GM23338 (cell line): ENCODE measurements around the gene POLD3. TPM values are rescaled to one million over a fixed set of nuclear protein-coding genes. Genes with fewer than 3 reads are reported as not detected.

ENCODE experiments used
- ATAC-seq: fragments of 200-7000 bp; cut with Tn5 transposase; 3 replicates; pipeline ENCODE4 v1.9.1; 2020
- DNase-seq: peaks from one replicate; pipeline ENCODE4 v3.0.0-alpha.2; 2015; ENCODE audit warnings: low spot score
- H2AFZ ChIP-seq: fragments of 200-600 bp; sonication (generic); 2 replicates; pipeline ENCODE4 v1.8.0; 2016; ENCODE audit warnings: antibody characterized with exemption, mild to moderate bottlenecking, moderate library complexity
- H3F3A ChIP-seq: fragments of 200-600 bp; sonication (generic); replicated peaks from 2 replicates; pipeline ENCODE4 v1.8.0; 2017; ENCODE audit warnings: antibody characterized with exemption, mixed run types, low read depth
- H3K27ac ChIP-seq: fragments of 200-600 bp; sonication (generic); 2 replicates; pipeline ENCODE4 v1.6.1; 2016; ENCODE audit warnings: low read depth
- H3K27me3 ChIP-seq: fragments of 200-600 bp; sonication (generic); 2 replicates; pipeline ENCODE4 v1.8.0; 2016; ENCODE audit warnings: mild to moderate bottlenecking, mixed run types, moderate library complexity; ENCODE audit not compliant: insufficient read depth
- H3K36me3 ChIP-seq: fragments of 200-600 bp; sonication (generic); 2 replicates; pipeline ENCODE4 v1.8.0; 2016; ENCODE audit warnings: mild to moderate bottlenecking; ENCODE audit not compliant: insufficient read depth
- H3K4me1 ChIP-seq: fragments of 200-600 bp; sonication (generic); 2 replicates; pipeline ENCODE4 v1.8.0; 2016; ENCODE audit warnings: mild to moderate bottlenecking, moderate library complexity; ENCODE audit not compliant: insufficient read depth
- H3K4me2 ChIP-seq: fragments of 200-600 bp; sonication (generic); 2 replicates; pipeline ENCODE4 v1.7.1; 2017; ENCODE audit warnings: mixed run types
- H3K4me3 ChIP-seq: fragments of 200-600 bp; sonication (generic); 2 replicates; pipeline ENCODE4 v1.6.1; 2016; ENCODE audit warnings: mixed run types
- H3K79me2 ChIP-seq: fragments of 200-600 bp; sonication (generic); replicated peaks from 2 replicates; pipeline ENCODE4 v1.8.0; 2017; ENCODE audit warnings: mild to moderate bottlenecking; ENCODE audit not compliant: insufficient read depth
- H3K9me2 ChIP-seq: fragments of 200-600 bp; sonication (generic); 2 replicates; pipeline ENCODE4 v1.8.0; 2017; ENCODE audit not compliant: insufficient read depth
- H4K20me1 ChIP-seq: fragments of 200-600 bp; sonication (generic); replicated peaks from 2 replicates; pipeline ENCODE4 v1.8.0; 2017; ENCODE audit warnings: mild to moderate bottlenecking; ENCODE audit not compliant: insufficient read depth
- H3K27ac Mint-ChIP-seq: 2 replicates; pipeline ENCODE4 v1.8.0; 2020; ENCODE audit warnings: inconsistent platforms, mild to moderate bottlenecking, moderate library complexity, mixed read lengths
- H3K27me3 Mint-ChIP-seq: 3 replicates; pipeline ENCODE4 v1.8.0; 2022; ENCODE audit warnings: low read depth, mild to moderate bottlenecking, moderate library complexity, mixed read lengths, inconsistent platforms; ENCODE audit not compliant: insufficient read depth, poor library complexity
- H3K36me3 Mint-ChIP-seq: 3 replicates; pipeline ENCODE4 v1.8.0; 2021; ENCODE audit warnings: low read depth, mild to moderate bottlenecking, inconsistent platforms, moderate library complexity, mixed read lengths
- H3K4me1 Mint-ChIP-seq: 3 replicates; pipeline ENCODE4 v1.8.0; 2020; ENCODE audit warnings: mild to moderate bottlenecking, inconsistent platforms, mixed read lengths
- H3K4me3 Mint-ChIP-seq: 3 replicates; pipeline ENCODE4 v1.8.0; 2021; ENCODE audit warnings: moderate library complexity, mild to moderate bottlenecking, inconsistent platforms, mixed read lengths
- H3K9me3 Mint-ChIP-seq: 3 replicates; pipeline ENCODE4 v1.8.0; 2020; ENCODE audit warnings: moderate library complexity, mild to moderate bottlenecking, inconsistent platforms, mixed read lengths
- CREB1 ChIP-seq: fragments of 250-450 bp; sonication (Bioruptor Pico); IDR thresholded peaks from 2 replicates; pipeline ENCODE4 v1.5.0; 2020; ENCODE audit warnings: low read depth, mild to moderate bottlenecking, moderate library complexity
- EZH2 ChIP-seq: fragments of 200-600 bp; sonication (generic); IDR thresholded peaks from one replicate; pipeline ENCODE4 v1.8.0; 2017; ENCODE audit warnings: antibody characterized with exemption, mild to moderate bottlenecking, low read depth; ENCODE audit not compliant: unreplicated experiment
- JUNB ChIP-seq: IDR thresholded peaks from one replicate; pipeline ENCODE4 v1.6.1; 2016; ENCODE audit warnings: antibody characterized with exemption; ENCODE audit not compliant: unreplicated experiment
- NANOG ChIP-seq: IDR thresholded peaks from 2 replicates; pipeline ENCODE4 v1.6.1; 2016; ENCODE audit warnings: antibody characterized with exemption, borderline replicate concordance
- POLR2AphosphoS5 ChIP-seq: IDR thresholded peaks from 2 replicates; pipeline ENCODE4 v1.6.1; 2016; ENCODE audit warnings: antibody characterized with exemption, low read depth
- STAT1 ChIP-seq: IDR thresholded peaks from one replicate; pipeline ENCODE4 v1.6.1; 2016; ENCODE audit warnings: antibody characterized with exemption; ENCODE audit not compliant: unreplicated experiment
- ZNF114 ChIP-seq: fragments of 250-450 bp; sonication (Bioruptor Pico); IDR thresholded peaks from 2 replicates; pipeline ENCODE4 v1.5.0; 2020; ENCODE audit warnings: mild to moderate bottlenecking, moderate library complexity
- ZNF331 ChIP-seq: fragments of 250-450 bp; sonication (Bioruptor Pico); IDR thresholded peaks from 2 replicates; pipeline ENCODE4 v1.5.0; 2020; ENCODE audit warnings: low read depth, mild to moderate bottlenecking, moderate library complexity
- polyA plus RNA-seq: library from polyadenylated mRNA; unstranded; fragments of >200 nt; fragmentation: Nextera tagmentation; extraction: Ambion mirVana; gene quantifications from 2 replicates; pipeline ENCODE4 v1.2.1, GENCODE V29; 2016
- total RNA-seq: library from RNA; depleted of rRNA; stranded (reverse); fragments of >200 nt; shearing (Covaris generic); gene quantifications from 2 replicates; pipeline ENCODE4 v1.2.3, GENCODE V29; 2014
- TF ChIP-seq, protein P1 (sequence below): fragments of 250-450 bp; sonication (Bioruptor Pico); IDR thresholded peaks from 2 replicates; pipeline ENCODE4 v1.5.0; 2020; ENCODE audit warnings: mild to moderate bottlenecking, moderate library complexity
- TF ChIP-seq, protein P2 (sequence below): IDR thresholded peaks from 2 replicates; pipeline ENCODE4 v1.6.1; 2016; ENCODE audit warnings: antibody characterized with exemption

Gene POLD3
- total and polyA plus RNA-seq, 2 experiments from 2014 or later: 21.9 to 50.1 TPM

DNA sequence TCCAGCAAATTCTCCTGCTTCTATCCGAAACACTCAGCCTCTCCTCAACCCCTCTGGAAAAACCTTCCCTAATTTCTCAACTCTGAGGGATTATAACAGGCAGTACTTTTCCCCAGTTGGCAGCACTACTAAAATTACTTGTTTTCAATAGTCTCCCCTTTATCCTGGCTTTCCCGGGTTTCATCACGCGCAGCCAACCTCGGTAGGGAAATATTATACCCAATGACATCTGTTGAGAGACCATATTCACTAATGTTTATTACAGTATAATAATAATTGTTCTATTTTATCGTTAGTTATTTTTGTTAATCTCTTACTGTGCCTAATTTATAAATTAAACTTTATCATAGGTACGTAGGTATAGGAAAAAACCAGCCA, 330 bp upstream of the POLD3 start (continued):
- TF ChIP-seq, protein P1, sequence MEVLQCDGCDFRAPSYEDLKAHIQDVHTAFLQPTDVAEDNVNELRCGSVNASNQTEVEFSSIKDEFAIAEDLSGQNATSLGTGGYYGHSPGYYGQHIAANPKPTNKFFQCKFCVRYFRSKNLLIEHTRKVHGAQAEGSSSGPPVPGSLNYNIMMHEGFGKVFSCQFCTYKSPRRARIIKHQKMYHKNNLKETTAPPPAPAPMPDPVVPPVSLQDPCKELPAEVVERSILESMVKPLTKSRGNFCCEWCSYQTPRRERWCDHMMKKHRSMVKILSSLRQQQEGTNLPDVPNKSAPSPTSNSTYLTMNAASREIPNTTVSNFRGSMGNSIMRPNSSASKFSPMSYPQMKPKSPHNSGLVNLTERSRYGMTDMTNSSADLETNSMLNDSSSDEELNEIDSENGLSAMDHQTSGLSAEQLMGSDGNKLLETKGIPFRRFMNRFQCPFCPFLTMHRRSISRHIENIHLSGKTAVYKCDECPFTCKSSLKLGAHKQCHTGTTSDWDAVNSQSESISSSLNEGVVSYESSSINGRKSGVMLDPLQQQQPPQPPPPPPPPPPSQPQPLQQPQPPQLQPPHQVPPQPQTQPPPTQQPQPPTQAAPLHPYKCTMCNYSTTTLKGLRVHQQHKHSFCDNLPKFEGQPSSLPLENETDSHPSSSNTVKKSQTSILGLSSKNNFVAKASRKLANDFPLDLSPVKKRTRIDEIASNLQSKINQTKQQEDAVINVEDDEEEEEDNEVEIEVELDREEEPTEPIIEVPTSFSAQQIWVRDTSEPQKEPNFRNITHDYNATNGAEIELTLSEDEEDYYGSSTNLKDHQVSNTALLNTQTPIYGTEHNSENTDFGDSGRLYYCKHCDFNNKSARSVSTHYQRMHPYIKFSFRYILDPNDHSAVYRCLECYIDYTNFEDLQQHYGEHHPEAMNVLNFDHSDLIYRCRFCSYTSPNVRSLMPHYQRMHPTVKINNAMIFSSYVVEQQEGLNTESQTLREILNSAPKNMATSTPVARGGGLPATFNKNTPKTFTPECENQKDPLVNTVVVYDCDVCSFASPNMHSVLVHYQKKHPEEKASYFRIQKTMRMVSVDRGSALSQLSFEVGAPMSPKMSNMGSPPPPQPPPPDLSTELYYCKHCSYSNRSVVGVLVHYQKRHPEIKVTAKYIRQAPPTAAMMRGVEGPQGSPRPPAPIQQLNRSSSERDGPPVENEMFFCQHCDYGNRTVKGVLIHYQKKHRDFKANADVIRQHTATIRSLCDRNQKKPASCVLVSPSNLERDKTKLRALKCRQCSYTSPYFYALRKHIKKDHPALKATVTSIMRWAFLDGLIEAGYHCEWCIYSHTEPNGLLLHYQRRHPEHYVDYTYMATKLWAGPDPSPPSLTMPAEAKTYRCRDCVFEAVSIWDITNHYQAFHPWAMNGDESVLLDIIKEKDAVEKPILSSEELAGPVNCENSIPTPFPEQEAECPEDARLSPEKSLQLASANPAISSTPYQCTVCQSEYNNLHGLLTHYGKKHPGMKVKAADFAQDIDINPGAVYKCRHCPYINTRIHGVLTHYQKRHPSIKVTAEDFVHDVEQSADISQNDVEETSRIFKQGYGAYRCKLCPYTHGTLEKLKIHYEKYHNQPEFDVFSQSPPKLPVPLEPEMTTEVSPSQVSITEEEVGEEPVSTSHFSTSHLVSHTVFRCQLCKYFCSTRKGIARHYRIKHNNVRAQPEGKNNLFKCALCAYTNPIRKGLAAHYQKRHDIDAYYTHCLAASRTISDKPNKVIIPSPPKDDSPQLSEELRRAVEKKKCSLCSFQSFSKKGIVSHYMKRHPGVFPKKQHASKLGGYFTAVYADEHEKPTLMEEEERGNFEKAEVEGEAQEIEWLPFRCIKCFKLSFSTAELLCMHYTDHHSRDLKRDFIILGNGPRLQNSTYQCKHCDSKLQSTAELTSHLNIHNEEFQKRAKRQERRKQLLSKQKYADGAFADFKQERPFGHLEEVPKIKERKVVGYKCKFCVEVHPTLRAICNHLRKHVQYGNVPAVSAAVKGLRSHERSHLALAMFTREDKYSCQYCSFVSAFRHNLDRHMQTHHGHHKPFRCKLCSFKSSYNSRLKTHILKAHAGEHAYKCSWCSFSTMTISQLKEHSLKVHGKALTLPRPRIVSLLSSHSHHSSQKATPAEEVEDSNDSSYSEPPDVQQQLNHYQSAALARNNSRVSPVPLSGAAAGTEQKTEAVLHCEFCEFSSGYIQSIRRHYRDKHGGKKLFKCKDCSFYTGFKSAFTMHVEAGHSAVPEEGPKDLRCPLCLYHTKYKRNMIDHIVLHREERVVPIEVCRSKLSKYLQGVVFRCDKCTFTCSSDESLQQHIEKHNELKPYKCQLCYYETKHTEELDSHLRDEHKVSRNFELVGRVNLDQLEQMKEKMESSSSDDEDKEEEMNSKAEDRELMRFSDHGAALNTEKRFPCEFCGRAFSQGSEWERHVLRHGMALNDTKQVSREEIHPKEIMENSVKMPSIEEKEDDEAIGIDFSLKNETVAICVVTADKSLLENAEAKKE (CRISPR knock-in tag): no peak

DNA sequence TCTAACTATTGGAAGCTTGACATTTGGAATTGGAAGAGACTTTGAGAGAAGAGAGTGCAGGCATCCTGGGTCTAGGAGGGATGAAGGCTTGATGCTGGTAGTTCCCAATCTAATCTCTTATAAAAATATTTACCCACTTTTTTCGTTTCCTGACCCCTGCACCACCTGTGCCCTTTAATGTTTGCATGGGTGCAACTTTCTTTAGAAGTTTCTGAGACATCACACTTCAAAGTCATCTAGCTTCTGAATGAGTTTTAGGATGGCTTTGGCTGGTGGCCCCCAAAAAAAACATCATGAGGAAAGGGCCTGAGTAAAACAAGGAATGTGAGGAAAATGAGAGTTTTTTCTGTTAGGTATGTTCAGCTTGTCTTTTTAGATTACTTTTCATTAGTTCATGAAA, 1.1 kb downstream of the POLD3 start:
- Histone ChIP-seq H3K27ac (no peak overlapping the region), H3K36me3 (0 out of 2 replicates have a peak, but pooled peaks cover 5% of the 10 kb centered on the region), H3K4me2 (peak overlapping the region; percentile 91), H2AFZ (no peak overlapping the region), H4K20me1 (no peaks in the 10 kb centered on the region), H3F3A (no peaks in the 10 kb centered on the region), H3K4me3 (peak overlapping the region; percentile 96), H3K9me2 (no peaks in the 10 kb centered on the region), H3K27me3 (no peaks in the 10 kb centered on the region), H3K79me2 (peaks cover 37% of the 10 kb centered on the region), H3K4me1 (peaks cover 15% of the 10 kb centered on the region; the same call in 1 of the 2 replicates)
- Mint-ChIP-seq H3K9me3 (no peaks in the 10 kb centered on the region), H3K27me3 (peaks cover 6% of the 10 kb centered on the region), H3K27ac (no peak overlapping the region), H3K4me3 (peak overlapping the region; percentile 100), H3K36me3 (peaks cover 31% of the 10 kb centered on the region; the same call in 2 of the 3 replicates), H3K4me1 (peaks cover 8% of the 10 kb centered on the region; the same call in 2 of the 3 replicates)
- no peak for ATAC-seq
- no peak for DNase-seq
- TF ChIP-seq ZNF331: no peak
- TF ChIP-seq ZNF114 (CRISPR knock-in tag): no peak
- TF ChIP-seq CREB1 (CRISPR knock-in tag): no peak
- no peak for TF ChIP-seq POLR2AphosphoS5
- TF ChIP-seq, protein P2, sequence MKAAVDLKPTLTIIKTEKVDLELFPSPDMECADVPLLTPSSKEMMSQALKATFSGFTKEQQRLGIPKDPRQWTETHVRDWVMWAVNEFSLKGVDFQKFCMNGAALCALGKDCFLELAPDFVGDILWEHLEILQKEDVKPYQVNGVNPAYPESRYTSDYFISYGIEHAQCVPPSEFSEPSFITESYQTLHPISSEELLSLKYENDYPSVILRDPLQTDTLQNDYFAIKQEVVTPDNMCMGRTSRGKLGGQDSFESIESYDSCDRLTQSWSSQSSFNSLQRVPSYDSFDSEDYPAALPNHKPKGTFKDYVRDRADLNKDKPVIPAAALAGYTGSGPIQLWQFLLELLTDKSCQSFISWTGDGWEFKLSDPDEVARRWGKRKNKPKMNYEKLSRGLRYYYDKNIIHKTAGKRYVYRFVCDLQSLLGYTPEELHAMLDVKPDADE: no peak
- TF ChIP-seq EZH2: no peak
- TF ChIP-seq JUNB: no peak
- no peak for TF ChIP-seq STAT1
- TF ChIP-seq, protein P1 (CRISPR knock-in tag): no peak
- TF ChIP-seq NANOG: no peak
